Activated CD8-positive, alpha-beta memory T cell treated with anti-CD3 and anti-CD28 coated beads, Interleukin-2, amount 50 U/mL, for 48 hours (primary cell): Measurements from ENCODE around the gene LARP7.
"Not testable (repeated sequence)": the region's sequence is repeated elsewhere in the genome, so short reads cannot be mapped to it uniquely, and the experiment has no call there.

Source experiments
- DNase-seq: peaks from one replicate; pipeline ENCODE4 v3.0.0-alpha.2; 2020

The LARP7 gene

DNA sequence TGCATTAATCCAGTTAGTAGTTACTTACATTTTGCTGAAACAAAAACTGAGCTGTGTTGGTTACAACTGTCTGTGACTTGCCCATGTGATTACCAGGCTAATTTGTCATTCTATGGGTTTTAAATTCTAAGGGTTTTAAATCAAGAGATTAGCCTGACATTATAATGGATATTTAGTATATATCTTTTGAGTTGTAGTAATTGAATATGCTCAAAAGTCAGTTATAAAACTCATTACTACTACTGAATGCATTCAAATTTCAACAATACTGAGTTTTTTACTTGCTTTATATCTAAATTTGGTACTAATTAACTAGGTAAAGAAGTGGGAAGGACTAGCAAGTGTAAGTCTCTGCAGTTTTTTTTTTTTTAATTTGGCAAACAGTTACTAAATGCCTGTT lies 14.7 kb downstream of the LARP7 start:
- DNase-seq = no peak

DNA sequence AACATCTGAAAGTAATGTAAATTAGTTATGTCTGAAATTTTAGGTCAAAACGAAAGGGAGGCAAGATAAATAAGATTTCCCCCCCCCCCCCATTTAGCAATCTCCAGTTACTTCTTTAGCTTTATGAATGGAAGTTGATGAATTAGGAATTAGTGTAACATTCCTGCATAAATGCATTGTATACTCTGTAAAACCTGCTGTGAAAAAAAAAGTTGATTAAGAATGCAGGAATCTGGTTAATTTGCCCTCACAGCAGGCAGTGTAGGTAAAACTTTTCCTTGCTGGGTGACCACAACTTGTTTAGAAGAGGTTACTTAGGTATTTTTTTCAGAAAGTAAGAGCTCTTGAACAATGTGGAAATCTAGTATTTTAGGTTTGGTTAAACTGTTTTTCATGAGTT lies 15.3 kb downstream of the LARP7 start:
- no peak for DNase-seq

DNA sequence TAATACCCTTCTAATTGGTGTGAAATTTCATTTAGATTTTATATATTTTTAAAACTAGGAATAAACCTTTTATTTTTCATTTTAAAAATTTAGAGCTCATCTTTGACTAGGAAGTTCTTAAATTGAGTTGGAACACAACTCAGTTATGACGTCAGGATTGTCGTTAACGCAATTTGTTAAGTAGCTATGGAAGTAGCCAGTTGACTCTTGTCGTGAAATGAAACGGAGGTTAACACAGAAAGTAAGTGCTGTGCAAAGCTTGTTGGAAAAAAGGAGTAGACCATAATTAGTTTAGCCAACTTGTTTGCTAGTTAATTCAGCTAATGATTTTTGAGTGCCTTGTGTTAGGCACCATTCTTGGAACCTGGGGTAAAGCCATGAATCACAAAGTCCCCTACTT lies 18.3 kb downstream of the LARP7 start:
- DNase-seq = no peak

DNA sequence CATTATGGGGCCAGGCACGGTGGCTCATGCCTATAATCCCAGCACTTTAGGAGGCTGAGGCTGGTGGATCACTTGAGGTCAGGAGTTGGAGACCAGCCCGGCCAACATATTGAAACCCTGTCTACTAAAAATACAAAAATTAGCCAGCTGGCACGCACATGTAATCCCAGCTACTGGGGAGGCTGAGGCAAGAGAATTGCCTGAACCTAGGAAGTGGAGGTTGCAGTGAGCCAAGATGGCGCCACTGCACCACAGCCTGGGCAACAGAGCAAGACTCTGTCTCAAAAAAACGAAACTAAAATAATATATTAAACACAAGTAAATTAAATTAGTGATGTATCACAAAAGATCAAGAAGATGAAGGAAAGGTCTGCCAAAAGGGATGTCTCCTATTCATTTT lies 19.2 kb downstream of the LARP7 start:
- not testable (repeated sequence) for DNase-seq

DNA sequence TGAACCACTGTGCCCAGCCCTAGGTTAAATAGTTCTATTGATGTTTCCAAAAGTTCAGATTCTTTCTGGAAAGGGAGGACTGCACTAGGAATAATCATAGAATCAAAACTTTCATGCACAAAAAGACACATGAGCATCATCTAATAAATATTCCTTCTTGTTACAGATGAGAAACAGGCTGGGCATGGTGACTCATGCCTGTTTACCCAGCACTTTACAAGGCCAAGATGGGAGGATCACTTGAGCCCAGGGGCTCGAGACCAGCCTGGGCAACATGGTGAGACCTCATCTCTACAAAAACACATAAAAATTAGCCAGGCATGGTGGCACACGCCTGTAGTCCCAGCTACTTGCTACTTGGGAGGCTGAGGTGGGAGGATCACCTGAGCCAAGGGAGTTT lies 27.7 kb downstream of the LARP7 start:
- no peak for DNase-seq

DNA sequence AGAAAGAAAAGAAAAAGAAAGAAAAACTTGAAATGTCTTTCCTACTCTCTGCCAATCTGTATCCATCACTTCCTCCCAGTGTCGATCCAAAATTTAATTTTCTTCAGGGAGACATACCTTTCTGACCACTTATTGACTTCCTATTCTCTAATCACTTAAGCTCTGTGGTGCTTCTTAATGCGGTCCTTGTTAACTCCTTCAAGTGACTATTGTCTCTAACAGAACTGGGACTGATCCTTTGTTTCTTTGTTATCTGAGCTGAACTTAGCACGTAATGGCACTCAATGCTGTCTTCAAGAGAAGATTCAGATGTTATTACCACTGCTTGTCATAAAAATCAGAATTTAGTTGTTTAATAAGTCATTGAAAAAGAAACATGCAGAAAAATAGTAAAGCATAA lies 31.2 kb downstream of the LARP7 start:
- DNase-seq = no peak

DNA sequence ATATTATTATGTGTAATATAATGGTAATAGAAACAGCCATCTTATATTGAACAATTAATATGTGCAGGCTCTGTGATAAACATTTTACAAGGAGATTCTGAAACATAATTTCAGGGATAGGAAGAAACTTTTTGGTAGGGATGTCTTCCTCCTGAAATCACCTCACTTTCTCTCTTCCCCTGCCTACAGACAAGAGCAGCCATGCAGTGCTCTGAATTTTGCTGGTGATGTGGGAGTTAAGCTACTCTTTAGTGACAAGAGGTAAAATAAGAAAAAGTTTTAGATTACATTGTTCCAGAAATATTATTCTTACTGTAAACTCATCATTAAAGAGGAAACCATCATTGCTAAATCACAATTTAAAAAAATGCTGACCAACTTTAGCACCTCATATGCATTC lies 36.1 kb downstream of the LARP7 start:
- DNase-seq = no peak

DNA sequence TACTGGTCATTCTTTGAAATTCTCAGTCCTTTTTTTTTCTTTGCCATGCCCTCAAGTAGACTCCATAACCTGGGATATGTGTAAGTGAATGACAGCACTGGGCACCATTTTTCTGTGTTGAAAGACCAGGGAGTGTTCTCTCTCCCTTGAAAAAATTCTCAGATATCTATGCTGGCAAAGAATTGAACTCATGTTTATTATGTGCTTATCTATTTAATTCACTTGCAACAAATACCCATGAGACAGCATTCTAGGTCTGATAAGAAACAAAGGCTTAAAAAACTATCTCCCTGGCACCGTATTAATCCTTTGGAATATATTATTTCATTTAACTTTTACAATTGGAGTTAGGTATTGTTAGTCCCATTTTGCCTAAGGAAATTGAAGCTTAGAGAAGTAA lies 36.7 kb downstream of the LARP7 start:
- no peak for DNase-seq

DNA sequence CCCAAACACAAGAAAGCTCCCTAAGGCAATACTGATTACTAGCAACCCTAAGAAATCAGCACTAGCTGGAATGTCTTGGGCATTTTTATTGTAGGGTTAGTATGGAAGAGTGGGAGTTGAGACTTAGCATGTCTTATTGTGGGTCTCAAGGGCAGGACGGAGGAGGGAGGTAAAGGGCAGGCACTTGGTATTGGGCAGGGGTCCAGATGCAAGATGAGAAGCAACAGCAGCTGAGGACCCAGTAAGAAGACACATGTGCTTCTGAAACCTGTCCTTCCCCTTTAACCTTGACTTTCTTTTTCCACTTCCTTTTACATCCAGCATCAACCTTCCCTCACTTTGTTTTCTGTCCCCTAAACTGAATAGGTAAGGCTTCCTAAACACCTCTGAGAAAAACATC lies 37.4 kb downstream of the LARP7 start:
- no peak for DNase-seq

DNA sequence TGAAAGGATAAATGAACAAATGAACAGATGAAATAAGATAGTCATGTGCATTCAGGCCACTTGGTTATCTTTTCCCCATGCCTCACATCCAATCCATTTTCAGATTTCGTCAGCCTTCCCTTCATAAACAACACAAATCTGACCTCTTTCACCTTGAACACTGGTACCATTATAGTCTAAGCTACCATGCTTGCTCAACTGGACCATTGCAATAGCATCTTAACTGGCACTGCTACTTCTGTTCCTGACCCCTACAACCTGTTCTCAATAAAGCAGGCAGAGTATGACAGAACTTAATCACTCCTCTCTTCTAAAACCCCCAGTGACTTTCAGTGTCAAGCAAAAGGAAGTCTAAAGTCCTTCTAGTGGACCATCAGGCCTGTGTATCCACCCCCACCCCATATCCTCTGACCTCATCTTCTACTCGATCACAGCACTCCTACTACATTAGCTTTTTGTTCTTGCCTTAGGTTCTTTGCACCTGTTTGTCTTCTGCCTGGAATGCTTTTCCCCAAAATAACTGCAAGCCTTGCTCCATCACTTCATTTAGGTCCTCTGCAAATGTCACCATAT lies 40.7 kb downstream of the LARP7 start:
- no peak for DNase-seq

DNA sequence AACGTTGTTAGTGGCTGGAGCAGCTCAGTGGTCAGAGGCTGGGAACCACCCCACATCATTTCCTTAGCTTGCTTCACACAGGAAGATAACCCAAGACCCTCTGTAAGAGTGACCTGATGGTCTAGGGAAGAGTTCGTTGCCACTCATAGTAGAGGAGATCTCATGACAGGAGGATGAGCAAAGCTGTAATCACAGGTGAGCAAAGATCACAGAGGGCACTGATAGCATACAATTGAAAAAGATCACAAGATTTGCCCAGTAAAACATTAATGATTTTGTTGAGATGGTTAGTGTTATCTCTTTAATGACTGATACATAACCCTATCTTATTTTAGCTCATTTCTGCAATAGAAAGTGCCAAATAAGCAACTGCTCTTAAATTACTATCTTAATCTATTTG lies 44.1 kb downstream of the LARP7 start:
- DNase-seq = no peak

DNA sequence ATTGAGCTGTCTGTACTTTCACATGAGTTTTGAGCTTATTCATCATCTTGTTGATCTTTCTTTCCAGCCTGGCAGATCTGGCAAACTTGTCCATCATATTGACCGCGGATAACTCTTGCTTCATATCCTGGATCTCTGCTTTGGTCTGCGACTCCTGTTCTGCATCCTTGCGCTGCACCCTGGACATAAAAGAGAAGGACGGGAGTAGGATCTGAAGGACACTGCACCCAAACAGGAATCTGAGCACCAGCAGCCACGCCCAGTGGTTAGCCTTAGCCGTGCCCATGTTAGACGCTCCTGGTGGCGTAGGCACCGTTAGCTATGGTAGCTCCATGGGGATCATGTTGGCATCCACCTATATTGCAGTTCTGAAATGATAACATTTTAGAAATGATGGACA lies 56.6 kb downstream of the LARP7 start:
- DNase-seq = no peak

DNA sequence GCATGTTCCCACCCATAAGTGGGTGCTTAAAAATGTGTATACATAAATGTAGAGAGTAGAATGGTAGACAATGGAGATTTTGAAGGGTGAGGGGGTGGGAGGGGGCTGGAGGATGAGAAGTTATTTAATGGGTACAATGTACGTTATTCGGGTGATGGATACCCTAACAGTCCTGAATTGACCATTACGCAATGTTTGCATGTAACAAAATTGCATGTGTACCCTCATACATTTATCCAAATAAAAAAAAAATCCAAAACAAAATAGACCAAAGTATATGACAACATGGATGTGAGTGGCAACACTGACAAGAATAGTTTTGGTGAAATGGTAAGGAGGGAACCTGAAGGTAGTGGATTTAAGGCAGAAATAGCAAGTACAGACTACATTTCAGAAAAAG lies 63.7 kb downstream of the LARP7 start:
- DNase-seq = no peak

DNA sequence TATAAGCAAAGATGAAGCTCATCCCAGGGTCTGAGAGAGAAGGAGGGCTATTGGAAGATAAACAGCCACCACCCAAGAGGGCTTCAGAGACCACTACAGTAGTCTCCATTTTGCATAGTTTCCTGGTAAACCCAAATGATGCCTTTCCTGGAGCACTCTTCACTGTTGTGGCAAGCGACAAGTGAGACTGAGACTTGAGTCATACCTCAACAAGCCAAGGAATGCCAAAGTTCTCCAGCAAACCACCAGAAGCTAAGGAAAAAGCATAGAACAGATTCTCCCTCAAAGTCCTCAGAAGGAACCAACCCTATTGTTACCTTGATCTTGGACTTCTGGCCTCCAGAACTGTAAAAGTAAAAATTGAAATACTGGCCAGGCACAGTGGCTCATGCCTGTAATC lies 65.9 kb downstream of the LARP7 start:
- no peak for DNase-seq

DNA sequence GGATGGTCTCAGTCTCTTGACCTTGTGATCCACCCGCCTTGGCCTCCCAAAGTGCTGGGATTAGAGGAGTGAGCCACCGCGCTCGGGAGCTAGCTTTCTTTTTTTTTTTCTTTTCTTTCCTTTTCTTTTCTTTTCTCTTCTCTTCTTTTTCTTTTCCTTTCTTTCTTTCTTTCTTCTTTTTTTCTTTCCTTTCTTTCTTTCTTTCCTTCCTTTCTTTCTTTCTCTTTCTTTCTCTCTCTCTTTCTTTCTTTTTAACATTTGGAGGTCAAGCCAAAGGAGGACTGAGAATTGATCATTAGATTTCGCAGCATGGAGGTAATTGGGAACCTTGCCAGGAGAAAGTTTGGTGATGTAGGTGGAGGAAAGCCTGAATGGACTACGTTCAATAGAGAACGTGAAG lies 67.4 kb downstream of the LARP7 start:
- no peak for DNase-seq

DNA sequence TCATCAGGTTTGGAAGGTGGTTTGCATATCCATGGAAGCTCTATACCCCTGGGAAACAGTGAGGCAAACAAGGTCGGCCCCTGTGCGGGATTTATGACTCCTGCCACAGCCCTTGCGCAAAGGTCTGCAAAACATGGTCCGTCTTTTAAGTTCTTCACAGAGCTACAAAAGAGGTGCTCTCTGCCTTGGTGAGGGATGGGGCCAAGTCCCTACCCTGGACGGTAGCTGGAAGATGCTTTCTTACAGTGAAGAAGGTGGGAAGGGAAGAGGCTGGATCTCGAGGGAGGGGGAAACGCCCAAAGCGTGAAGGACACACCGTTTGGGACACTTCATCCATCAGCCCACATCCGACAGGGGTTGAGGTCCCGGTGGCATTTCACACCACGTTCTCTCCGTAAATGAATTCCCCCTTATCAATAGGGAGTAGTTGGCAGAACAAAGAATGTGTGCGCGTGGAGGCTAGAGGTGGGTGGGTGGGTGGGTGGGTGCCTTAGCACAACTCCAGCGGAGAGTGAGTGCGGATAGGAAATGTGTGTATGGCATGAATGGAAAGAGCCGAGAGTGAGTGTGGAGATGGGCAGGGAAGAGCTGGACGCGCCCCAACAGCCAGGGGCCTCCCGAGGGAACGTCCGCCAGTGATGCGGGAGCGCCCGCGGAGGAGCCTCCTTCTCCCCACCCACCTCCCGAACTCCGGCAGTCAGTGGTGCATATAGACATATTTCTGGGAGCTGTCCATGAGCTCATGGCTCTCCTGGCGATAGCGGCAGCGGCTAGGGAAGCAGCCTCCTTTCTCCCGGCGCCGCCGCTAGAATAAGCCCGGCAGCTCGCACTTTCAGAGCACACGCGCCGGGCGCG lies 68.3 kb downstream of the LARP7 start:
- peak; percentile 66 for DNase-seq

DNA sequence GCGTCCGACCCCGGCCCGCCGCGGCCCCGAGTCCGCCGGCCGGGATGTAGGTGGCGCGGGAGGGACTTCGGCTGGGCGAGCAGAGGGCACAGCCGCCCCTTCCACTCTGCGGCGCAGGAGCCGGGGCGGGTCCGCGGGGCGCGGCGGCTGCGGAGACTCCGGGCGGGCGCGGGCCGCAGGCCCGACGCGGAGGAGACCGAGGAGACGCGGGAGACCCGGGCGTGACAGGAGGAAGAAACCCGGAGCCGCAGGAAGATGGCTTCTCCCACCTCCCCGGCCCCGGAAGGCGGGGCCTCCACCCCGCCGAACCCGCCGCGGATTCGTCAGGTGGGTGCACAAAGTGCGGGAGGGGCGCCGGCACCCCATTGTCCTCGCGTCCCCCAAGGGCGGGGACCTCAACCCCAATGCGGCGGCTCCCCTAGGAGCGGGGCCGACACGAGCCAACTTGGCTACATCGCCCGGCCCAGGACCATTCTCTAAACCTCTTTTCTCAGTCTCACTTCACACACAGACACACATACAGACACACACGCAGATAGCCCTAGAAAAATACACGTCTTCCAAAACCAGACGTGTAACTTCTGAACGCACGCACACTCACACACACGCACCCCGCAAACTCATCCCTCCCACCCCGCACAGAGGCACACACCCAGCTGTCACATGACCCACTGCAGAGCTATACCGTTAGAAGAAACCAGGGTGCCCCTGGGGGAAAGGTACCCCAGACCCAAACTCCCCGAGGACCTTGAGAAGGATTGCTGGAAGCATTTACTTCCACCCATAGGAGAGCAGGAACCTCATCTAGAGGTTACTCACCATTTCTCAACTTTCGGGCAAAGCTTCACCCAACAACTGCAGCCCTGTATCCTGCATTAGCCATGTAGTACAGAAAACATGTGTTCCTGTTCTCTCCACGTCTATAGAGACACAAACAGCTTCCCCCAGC lies 69.2 kb downstream of the LARP7 start:
- DNase-seq = peak; percentile 53

DNA sequence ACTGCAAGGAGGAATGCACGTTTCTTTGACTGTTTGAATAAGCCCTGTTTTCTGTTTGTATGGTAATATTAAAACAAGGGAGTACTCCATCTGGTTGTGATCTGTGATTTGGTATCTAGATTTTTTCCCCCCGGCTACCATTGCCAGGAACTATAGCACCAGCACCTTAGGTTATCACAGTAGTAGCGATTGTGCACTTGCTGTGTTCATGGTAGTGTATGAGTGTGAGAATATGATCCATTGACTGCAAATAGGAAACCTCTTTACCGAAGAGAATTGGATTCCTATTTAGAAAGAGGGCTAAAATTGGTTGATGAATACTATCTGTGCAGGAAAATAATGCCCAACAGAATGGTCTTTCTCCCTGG lies 69.9 kb downstream of the LARP7 start:
- no peak for DNase-seq
